OCI-LY7 (cell line): Measurements from ENCODE around the gene BSPRY.

ENCODE experiments used
- EZH2phosphoT487 ChIP-seq: fragments of 200-600 bp; sonication (generic); IDR thresholded peaks from 2 replicates; pipeline ENCODE4 v1.6.1; 2018; ENCODE audit warnings: low read depth, borderline replicate concordance, mild to moderate bottlenecking, mixed run types, antibody characterized with exemption, low read length, moderate library complexity, mixed read lengths
- TF ChIP-seq, protein P1 (sequence below): fragments of 200-600 bp; sonication (generic); conservative IDR thresholded peaks from 2 replicates; pipeline ENCODE4 v1.5.1; 2014; ENCODE audit warnings: mild to moderate bottlenecking, antibody characterized with exemption, low read length, moderate library complexity, mixed read lengths

DNA sequence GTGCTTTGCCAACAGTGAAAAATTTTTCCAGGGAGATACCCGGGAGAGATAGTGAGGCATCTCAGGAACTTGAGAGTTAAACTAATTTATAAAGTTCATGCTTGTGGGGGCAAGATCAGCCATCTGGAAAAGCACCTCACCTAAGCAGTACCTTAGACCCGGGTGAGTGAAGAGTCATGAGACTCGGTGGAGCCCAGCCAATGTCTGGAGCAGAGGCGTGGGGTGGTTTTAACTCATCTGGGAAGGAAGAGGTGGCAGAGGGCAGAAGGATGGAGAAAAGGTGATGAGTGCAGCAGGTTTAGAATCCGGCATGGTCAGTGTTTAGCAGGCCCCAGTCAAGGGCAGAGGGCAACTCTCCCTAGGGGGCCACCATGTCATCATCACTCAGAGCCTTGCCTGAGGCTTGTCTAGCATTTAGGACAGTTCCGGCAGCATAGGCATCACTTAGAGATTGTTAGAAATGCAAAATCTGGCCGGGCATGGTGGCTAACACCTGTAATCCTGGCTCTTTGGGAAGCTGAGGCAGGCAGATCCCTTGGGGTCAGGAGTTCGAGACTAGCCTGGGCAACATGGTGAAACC, 41.9 kb upstream of the BSPRY start:
- TF ChIP-seq, protein P1, sequence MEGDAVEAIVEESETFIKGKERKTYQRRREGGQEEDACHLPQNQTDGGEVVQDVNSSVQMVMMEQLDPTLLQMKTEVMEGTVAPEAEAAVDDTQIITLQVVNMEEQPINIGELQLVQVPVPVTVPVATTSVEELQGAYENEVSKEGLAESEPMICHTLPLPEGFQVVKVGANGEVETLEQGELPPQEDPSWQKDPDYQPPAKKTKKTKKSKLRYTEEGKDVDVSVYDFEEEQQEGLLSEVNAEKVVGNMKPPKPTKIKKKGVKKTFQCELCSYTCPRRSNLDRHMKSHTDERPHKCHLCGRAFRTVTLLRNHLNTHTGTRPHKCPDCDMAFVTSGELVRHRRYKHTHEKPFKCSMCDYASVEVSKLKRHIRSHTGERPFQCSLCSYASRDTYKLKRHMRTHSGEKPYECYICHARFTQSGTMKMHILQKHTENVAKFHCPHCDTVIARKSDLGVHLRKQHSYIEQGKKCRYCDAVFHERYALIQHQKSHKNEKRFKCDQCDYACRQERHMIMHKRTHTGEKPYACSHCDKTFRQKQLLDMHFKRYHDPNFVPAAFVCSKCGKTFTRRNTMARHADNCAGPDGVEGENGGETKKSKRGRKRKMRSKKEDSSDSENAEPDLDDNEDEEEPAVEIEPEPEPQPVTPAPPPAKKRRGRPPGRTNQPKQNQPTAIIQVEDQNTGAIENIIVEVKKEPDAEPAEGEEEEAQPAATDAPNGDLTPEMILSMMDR: no peak
- no peak for TF ChIP-seq EZH2phosphoT487
